LoVo (cell line): ENCODE data around the gene KCNK5.
A peak's percentile ranks its signal among the peaks of the same experiment; 100 is the strongest.

Experiments
- DNase-seq: peaks from one replicate; pipeline ENCODE4 v3.0.0-alpha.2; 2016; ENCODE audit warnings: low spot score

KCNK5 gene

DNA sequence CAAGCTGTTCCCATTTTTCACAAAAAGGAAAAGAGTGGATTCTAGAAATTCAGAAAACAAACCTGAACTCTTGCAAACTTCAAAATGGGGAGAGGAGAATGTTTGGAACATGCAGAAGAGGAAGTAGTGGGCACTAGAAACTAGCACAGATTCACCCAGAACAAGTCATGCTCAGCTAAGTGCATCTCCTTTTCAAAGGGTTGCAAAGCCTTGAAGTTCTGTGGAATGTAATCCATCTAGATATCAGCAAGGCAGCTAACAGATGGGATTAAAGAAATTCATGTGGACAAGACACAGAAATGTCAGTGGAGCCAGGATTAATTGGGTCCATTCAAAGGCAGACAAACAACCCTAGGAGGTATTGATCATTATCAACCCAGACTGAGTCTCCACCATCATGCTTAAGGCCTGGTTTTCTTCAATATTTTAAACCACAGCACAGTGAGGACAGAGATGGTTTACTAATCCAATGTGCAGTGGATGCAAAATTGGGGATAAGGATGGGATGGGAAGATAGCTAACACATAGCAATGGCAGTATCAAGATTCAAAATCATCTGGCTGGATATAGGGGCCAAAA, 31.3 kb downstream of the KCNK5 start:
- DNase-seq, result no peak

DNA sequence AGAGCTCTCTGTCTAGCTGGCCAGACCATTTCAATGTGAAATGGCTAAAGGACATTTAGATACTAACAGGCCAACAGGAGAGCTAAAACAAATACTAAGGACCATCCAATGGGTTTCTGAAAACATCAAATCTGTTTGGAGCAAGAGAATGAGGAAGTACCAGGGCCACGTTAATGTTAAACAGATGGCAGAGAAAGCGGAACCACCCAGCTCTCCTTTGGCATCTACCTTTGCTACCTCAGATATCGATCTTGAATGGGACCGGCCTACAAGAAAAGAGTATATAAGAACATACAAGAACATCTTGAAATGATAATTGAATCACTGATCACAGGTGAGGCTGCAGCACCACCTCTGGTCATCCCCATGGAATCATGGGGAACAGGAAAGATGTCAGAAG, 31.8 kb downstream of the KCNK5 start:
- no peak for DNase-seq

DNA sequence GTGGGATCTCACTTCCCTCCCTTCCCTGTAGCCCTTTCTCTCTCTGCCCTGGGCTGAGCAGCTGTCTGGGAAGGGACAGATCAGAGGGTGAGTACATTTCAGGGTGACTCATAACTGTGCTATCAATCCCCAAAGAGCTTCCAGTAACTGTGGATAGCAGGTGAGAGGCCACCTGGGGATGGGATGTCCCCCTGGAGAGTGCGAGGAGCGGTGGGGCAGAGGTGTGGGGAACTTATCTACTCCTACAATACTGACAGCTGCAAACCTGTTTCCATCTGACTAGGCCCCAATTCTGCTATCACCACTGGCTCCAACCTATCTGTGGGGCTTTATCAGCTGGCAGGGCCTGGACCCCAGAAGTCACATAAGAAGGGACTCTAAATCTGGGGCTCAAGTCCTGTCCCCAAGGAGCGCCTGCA, 32.6 kb downstream of the KCNK5 start:
- DNase-seq, result no peak

DNA sequence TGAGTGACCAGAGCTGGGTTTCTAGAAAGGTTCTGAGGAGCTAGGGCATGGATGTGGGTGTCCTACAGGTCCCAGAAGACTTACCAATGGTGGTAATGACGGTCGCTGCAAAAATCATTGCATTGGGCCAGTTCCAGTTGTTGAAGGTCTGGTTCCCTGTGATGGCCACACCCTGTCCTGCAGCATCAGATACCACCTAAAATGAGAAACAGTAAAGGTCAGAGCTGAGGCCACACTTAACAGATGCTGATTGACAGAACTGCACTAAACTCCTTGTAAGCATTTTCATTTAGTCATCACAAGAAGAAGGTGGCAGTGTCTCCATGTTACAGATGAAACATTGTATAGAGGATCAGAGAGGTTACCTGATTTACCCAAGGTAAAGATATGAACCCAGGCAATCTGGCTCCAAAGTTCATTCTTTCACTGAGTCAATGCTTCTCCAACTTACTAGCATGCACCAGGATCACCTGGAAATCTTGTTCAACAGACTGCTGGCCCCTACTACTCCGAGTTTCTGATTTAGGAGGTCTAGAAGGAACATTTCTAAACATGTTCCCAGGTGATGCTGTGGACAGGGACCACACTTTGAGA, 33.4 kb downstream of the KCNK5 start:
- no peak for DNase-seq

DNA sequence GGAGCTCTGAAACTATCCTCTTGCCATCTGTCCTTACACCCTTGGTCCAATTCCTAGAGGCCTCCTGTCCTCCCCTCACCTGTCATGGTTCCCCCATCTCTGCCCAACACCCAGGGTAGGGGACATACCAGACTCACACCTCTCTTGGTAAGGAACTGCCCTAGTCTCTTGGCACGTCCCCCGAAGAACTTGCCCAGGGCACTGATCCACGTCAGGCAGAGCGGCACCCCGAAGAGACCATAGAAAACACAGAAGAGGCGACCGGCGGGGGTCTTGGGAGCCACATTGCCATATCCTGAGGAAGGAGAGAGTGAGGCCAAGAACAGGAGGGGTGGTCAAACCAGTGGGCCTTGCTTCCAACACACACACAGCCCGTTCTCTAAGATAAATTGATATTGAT, 34.8 kb downstream of the KCNK5 start:
- DNase-seq, result no peak

DNA sequence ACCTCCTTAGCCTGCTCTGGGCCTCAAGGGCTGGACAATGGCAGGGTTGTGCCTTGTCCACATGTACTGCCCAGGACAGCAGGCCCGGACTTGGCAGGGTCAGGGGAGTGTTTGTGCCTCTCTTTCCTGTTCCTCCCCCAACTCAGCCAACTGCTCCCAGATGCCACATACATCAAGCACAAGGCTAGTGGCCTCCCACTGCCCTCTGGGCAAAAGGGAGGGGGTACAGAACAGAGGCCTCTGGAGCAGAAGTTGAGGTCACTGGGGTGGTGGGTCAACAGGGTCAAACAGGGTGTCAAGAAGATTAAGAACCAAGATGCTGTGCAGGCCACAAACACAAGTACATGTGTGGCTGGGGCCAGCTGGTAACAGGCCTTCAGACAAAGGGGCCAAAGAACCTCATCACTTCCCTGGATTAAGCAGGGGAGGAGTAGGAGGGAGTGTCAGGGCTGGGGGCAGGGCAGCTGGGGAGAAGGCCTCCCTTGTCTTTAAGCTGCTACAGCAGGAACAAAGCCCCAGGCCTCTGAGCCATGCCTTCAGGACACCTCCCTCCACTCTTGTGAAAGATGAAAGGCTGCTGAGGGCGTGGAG, 36.0 kb downstream of the KCNK5 start:
- DNase-seq, result no peak

DNA sequence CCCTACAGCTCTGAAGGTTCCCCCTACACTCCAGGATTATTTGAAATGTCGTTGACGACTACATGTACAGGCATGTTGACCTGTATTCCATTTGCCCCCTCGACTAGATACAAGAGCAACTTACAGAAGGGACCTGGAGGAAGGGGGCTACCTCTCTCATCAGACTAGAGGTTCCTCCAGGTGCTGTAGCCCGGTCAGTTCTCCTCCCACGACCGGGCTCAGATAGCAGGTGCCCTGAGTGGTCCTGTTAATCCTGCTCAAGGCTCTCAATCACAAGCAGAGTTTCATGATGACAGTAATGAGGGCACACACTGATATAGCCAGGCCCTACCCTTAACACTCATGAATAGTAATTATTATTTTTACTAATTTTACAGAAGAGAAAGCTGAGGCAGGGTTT, 36.5 kb downstream of the KCNK5 start:
- DNase-seq, result no peak

DNA sequence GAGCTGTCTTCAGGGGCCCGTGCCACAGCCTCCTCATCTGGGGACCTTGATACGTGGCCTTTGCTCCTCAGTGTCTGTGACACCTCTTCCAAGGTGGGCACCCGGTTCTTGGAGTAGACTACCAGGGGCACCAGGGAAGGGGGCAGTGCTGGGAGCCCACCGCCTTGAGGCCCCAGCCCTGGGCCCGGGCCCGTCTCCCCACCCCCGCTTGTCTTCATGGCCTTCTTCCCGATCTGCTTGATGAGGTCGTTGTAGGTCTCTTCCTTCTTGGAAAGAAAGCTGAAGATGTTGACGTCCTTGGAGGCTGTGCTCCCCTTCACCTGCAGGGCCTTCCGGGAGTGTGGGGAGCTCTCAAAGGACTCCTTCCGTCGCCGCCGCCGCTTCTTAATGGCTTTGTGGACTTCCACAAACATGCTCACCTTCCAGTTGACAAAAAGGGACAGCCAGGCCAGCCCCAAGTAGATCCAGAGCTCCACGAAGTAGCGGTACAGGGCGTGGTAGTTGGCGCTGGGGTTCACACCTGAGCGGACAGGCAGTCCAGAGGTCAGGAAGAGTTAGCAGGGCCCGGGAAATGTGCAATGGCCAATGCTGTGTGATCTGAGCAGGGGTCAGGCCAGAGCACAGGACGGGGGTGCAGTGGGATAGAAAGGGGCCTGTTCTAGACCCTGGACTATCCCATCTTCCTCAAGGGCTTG, 37.9 kb downstream of the KCNK5 start:
- no peak for DNase-seq

DNA sequence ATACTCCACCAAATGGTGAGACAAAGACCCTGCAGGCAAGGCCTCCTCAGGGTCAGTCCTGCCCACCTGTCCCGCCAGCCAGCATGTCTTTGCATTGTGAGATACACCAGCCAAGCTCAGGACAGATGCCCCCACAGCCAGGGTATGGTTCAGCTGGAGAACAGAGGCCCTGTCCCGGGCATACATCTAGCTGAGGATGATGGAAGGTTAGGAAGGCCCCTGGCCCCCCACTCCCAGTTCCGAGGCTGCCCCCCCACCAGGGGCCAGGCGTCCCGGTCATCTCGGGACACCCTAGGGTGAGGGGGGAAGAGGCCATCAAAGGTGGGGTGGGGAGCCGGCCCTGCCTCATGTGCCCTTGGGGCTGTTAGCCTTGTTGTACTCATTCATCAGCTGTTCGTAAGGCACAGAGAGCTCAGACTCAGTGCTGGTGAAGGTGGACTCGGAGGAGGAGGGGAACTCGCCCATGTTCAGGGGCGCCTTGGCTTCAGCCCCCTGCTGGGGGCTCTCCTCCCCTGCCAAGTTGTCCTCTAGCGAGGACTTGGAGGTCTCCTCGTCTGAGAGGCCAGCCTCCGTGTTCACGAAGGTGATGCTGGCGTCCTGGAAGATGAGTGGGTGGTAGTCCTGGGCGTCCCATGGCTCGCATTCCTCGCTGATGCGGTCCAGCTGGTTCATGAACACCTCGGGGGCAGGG, 38.6 kb downstream of the KCNK5 start:
- no peak for DNase-seq

DNA sequence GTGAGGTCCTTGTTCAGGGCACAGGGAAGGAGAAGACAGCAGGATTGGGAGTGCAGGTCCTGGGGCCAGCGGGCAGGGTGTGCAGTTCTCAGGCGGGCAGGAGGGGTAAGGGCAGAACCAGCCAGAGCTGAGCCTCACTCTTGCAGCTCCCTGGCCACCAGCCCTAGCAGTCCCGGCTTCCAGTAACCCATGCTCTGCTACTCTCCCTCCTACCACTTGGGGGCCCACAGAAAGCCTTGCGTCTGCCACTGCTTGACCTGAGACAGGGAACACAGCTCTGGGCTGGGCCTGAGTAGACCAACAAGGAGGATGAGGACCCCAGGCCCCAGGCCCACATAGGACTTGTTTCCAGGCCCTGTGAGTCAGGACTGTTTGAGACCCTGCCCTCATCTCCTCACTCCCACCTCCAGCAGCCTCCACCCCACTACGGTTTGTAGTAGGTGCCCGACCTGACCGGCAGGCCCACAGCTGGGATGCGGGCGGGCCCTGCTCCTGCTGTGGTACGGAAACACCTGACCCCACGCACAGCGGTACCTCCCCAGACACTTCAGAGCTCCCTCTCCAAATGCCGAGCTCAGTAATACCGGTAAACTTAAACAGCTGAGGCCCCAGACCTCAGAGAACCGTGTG, 39.2 kb downstream of the KCNK5 start:
- no peak for DNase-seq

DNA sequence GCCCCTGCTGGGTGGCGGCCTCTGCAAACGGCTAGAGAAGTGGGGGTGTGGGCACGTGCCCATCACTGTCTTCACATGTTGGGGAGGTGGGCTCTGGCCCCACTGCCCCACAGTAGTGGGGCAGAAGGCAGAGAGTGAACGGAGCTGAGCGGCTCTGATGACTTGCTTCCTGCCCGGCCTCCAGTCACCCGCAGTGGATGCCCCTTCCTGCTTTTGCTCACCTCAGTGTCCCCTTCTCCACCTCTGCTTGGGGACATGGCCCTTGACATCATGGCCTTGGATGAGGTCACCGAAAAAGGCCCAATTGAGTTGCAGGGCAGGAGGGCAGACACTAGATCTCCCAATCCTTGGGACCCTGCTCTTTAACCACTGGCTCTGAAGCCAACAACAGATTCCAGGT, 40.1 kb downstream of the KCNK5 start:
- no peak for DNase-seq

DNA sequence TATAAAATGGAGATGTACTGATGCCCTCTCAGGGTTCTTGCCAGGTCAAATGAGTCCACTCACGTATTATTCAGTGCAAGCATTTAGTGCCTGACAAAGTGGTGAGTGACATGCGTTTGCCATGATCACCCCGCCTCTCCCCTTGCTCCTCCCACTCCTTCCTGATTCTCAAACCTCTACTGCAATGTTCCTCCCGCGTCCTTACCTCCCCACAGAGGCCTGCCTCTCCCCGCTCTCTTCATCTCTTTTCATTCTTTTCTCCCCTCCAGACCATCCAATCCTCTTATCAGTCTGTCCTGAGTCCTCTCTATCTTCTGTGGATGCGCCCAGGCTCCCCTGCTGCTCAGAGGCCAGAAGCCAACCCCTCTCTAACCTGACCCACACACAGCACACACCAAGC, 40.7 kb downstream of the KCNK5 start:
- no peak for DNase-seq

DNA sequence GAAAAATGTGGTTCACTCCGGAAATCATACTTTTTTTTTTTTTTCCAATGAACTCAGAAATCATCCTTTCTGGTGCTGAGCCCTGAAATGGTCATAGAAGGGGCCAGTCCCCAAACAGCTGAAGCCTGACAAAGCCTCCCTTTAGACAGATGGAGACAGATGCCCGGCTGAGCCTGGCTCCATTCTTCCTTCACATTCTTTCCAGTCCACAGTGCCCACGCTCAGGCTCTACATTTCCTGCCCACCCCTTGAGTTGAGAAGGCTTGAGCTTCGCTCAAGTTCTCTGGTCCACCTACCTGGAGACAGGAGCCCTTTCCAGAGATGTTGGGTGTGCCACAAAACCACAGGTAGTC, 41.2 kb downstream of the KCNK5 start:
- DNase-seq, result no peak

DNA sequence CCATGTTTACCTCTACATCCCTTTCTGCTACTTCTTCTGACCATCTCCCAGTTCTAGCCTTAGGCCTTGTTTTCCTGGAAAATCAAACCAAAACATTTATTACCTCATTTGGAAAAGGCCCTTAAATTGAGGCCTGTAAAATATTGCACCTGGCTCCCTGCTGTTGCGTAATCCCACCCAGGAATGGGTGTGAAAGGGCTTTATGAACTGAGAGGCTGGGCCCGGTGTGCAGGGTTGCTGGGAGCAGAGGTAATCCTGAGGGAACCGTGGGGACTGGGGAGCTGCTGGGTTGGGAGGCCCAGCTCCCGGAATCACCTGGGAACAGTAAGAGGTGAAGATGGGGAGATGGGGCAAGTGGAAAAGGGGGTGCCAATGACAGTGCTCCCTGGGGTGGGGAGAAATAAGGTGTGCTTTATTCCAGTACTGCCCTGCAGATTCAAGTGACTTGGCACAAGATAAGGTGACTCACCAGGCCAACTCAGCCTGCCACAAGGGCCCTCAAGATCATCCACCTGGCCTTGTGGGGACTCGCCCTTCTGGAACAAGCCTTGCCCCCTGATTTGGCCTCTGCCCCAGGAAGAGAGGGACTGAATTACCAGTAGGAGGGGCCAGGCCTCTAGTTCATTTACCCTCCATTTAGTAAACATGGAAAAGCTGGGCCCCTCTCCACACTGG, 44.2 kb downstream of the KCNK5 start:
- peak; percentile 88 for DNase-seq

DNA sequence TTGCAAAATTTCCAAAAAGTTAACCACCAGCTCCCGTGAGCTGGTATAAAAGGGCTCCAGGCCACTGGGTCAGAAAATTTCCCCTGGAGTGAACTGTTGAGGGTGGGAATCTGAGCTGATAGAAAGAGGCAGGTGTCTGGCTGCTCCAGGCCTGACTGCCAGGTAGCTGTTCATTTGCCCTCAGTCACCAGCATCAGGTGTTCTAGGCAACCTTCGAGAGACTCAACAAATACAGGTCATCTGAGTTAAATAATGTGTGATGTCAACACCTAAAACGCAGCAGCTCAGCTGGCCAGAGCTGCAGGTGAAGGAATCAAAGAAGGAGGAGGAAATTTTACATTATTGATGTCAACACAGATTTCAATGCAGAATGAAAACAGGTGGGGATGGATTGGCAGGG, 46.7 kb downstream of the KCNK5 start:
- no peak for DNase-seq

DNA sequence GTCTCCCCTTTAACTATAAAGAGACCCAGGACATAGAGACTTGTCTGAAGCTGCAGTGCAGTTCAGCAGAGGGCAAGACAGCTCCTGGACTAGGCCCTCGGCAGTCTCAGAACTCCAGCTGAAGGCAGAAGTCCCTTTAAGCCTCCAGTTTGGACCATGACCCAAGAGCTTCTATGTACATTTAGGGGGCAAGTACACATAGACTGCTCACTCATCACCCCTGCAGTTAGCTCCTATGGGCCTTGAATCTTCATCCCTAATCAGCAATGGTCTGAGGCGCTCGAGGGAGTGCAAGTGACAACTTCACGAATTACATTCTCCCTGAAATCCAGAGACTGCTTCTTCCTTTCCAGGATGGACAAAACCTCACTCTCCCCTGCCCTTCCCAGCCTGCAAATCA, 47.4 kb downstream of the KCNK5 start:
- DNase-seq, result no peak

DNA sequence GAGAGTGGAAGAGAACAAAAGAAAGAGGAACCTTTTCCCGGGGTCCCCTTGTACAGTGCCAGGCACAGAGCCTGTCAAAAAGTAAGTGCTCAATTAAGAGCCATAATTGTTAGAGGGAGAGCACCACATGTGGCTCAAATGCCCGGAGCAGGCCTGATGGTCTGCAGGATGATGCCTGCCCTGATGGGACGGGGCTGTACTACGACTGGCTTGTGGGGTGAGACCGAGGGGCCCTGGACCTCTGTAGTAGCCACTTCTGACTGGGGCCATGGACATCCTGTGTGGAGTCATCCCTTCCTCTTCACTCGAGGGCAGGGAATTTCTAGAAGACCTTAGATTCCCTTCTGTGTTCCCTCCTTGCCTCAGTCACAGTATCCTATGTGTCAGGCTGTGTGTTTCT, 47.9 kb downstream of the KCNK5 start:
- no peak for DNase-seq

DNA sequence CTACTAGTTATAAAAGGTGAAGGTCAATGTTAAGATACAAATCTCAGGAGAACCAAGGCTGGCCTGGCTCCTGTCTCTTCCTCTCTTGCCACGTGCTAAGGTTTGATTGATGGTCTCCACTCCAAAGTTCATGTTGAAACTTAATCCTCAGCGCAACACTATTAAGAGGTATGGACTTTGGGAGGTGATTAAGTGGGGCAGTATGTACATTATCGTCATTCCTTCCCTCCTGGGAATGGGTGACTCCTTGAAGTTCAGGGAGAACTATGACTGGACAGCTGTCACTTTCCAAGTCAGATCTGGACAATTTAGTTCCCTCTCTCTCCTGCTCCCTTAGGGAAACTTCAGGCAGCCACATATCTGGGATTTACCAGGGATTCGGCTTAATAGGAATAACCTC, 50.5 kb downstream of the KCNK5 start:
- DNase-seq, result no peak

DNA sequence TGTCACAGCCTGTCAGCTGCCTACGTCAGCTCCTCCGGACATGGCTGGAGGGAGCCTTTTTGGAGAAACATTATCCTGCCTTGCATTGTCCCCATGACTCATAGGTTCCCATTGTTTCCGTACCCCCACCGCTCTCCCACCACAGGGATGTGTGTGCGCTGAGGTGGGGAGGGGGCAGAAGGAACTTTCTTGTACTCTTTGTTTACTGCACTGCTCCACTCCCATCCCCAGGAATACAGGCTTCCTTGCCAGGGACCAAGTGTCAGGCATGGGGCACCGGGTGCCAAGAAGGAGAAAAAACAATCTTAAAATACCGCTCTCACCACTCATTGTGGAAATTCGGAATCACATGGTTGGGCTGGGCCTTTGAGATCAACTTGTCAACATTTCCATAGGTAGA, 51.0 kb downstream of the KCNK5 start:
- DNase-seq, result no peak

DNA sequence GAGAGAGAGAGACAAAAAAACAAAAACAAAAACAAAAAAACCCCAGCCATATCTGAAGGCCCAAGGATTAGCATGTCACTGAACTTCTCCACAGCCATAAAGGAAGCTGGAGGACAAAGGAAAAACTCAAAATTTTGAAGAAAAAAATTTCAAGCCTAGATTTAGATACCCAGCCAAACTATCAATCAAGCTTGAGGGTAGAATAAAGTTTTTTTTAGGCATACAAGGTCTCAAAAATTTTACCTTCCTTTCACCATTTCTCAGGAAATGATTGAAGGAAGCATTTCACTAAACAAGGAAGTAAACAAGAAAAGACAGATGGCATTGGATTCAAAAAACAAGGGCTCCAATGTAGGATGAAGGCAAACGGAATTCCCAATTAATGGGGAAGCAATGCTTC, 52.1 kb downstream of the KCNK5 start:
- DNase-seq, result no peak

DNA sequence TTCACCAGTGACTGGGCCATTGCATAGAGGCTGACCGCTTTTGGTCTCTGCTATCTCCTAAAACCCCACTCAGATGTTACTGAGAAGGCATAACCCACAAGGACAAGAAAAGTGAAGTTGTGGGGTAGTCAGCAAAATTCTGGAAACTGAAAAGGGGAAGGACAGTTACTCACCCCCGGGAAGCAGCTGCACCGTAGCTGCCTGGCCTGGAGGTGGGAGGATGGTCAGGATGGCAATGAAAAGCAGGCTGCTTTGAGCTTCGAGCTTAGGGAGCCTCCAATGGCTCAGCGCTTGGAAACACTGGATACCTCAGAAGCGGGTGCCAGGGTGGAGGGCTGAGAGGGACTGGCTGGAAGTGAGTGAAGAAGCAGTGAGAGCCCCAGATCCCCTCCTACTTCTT, 56.0 kb downstream of the KCNK5 start:
- DNase-seq, result no peak

DNA sequence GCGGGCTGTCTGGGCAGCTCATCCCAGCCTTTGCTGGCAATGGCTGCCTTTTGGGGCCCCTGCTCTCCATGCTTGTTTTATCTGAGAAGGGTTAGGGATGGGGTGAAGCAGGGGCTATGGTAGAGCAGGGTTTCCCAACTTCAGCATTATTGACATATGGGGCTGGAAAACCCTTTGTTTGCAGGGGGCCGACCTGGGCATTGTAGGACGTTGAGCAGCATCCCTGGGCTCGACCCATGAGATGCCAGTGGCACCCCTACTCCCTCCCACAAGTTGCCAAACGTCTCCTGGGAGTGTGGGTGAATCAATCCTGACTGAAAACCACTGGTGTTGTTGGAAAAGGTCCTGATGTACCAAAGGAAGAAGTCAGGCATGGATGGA, 56.9 kb downstream of the KCNK5 start:
- DNase-seq, result no peak
